ENCODE results near the gene HIC1.

DNA sequence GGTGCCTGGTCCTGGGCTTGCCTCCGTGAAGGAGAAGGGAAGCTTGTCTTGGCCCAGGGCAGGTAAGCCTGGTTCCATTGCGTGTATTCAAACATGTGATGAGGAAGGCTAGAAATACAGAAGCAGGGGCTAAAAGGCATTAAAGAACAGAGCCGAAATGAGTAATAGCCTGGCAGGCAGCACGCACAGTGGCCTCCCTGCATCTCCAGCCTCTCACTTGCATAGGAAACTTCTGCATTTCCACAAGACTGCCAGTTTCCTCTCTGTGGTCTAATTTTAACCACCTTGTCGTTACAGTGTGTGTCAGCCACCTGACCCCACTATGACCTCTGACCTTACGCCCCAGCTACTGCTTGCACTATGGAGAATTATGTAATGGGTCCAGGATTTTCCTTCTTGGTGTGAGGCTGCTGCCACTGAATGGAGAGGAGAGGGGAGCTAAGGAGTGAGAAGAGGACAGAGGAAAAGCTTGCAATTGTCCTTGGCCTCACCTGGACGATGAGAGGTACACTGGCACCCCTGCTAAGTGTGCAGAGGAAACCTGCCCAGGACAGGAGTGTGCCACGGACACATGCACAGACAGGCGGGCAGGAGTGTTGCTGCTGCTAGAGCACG is 32.8 kb downstream of the HIC1 start:
- TF ChIP-seq CTCF (IDR thresholded peaks at IDR 0.05) (no peak), POLR2A (IDR thresholded peaks at IDR 0.05) (no peak), POLR2AphosphoS5 (IDR thresholded peaks at IDR 0.05; ENCODE audit: insufficient read depth in 1 of 2, low read depth in 1 of 2) (peak; percentile 13 to 61)
